ENCODE data around the gene RNLS.

The RNLS gene

DNA sequence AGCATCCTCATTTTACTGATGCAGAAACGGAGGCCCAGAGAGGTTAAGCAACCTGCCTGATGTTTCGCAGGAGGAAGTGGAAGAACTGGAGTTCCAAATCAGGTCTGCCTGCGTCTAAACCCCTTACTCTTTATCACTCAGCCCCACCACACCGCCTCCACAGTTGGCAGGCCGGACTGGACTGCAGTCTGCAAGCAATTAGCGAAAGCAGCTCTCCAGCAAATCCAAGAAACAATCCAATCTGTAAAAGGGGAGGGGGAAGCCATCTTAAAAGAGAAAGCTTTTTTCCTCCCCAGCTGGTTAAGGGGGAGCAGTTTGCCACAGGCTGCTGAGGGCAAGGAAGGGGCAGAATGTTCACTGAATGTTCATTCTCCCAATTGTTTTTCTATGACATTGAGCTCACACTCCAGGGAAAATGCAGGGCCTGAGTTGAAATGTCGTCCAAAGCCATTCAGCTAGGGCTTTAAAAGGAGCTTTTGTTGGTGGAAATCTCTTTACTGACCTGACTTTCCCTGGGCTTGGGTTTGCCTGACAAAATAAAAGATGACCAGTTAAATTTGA lies 350.1 kb downstream of the RNLS start:
- TF ChIP-seq, protein P1, sequence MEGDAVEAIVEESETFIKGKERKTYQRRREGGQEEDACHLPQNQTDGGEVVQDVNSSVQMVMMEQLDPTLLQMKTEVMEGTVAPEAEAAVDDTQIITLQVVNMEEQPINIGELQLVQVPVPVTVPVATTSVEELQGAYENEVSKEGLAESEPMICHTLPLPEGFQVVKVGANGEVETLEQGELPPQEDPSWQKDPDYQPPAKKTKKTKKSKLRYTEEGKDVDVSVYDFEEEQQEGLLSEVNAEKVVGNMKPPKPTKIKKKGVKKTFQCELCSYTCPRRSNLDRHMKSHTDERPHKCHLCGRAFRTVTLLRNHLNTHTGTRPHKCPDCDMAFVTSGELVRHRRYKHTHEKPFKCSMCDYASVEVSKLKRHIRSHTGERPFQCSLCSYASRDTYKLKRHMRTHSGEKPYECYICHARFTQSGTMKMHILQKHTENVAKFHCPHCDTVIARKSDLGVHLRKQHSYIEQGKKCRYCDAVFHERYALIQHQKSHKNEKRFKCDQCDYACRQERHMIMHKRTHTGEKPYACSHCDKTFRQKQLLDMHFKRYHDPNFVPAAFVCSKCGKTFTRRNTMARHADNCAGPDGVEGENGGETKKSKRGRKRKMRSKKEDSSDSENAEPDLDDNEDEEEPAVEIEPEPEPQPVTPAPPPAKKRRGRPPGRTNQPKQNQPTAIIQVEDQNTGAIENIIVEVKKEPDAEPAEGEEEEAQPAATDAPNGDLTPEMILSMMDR (IDR thresholded peaks at IDR 0.05; ENCODE audit: low read depth, low read length) = no peak
- no peak overlapping the region for H3K4me3 ChIP-seq (ENCODE audit: low read depth, low read length)

DNA sequence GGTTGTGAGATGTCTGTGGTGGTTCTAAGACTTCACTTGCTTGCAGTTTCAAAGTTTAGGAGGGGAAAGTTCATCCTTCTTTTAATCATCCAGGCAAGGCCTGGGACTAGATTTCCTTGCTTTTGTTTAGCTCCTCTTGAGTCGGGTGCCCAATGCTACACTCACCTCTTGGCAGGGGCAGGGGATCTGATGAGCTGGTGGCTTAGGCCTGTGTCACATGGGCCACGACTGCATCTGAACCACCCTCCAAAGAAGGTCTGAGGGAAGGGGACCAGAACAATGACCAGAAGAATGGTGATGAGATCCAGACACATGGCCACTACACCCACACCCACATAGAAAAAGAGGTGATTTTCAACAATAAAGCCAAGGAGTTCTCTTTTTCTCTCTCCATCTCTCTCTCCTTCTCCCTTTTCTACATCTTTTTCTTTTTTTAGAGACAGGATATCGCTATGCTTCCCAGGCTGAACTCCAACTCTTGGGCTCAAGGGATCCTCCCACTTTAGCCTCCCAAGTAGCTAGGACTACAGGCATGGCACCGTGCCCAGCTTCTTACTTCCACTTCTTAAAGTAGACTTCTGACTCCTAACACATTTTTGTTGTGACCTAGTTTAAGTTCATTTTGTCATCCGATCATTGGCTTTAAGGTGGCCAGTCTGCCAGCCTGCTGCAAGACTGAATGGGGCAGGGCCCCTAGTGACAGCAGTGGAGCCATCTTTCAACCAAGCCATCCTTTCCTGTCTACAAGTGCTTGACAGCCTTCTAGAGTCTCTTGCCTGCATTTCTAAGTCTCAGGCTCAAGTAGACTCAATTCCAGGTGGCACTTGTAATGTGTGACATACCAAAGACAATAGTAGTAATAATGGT lies 350.9 kb downstream of the RNLS start:
- H3K4me3 ChIP-seq (ENCODE audit: low read depth, low read length) = no peak overlapping the region
- TF ChIP-seq, protein P1 (IDR thresholded peaks at IDR 0.05; ENCODE audit: low read depth, low read length) = no peak

DNA sequence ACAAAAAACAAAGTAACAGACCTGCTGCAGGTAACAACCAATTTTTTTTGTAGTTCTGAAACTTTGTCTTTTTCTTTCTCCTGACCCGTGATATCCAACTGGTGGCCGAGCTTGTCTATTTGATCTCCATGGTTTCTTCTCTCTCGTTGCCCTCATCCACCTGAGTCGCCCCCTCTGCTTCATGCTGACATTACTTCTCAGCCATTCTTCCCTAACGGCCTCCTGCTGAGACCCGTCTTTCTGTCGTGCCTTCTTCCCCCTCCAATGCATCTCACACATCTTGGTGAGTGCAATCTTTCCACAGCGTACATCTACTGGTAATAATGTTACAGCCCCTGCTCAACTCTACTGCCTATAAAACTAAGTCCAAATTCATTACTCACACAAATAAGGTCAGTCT lies 352.9 kb downstream of the RNLS start:
- H3K4me3 ChIP-seq (ENCODE audit: low read depth, low read length) = no peak overlapping the region
- TF ChIP-seq, protein P1 (IDR thresholded peaks at IDR 0.05; ENCODE audit: low read depth, low read length) = no peak

DNA sequence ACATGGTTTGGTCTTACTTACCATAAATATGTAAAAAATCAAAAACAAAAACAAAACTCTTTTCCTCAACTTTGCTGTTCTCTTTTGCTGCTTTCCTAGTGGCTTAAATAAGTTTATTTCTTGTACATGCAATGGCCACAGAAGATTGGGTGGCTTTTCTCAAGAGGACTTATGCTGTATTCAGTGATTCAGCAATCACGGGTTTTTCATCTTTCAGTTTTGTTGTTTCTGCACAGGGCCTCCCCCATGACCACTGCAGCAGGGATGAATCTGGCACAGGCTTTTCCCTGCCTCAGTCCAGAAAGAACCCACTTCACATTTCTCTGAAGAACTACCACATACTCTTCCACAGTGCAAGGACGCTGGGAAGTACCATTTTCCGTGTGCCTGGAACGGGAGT lies 355.0 kb downstream of the RNLS start:
- H3K4me3 ChIP-seq (ENCODE audit: low read depth, low read length) = no peak overlapping the region
- TF ChIP-seq, protein P1 (IDR thresholded peaks at IDR 0.05; ENCODE audit: low read depth, low read length) = no peak

DNA sequence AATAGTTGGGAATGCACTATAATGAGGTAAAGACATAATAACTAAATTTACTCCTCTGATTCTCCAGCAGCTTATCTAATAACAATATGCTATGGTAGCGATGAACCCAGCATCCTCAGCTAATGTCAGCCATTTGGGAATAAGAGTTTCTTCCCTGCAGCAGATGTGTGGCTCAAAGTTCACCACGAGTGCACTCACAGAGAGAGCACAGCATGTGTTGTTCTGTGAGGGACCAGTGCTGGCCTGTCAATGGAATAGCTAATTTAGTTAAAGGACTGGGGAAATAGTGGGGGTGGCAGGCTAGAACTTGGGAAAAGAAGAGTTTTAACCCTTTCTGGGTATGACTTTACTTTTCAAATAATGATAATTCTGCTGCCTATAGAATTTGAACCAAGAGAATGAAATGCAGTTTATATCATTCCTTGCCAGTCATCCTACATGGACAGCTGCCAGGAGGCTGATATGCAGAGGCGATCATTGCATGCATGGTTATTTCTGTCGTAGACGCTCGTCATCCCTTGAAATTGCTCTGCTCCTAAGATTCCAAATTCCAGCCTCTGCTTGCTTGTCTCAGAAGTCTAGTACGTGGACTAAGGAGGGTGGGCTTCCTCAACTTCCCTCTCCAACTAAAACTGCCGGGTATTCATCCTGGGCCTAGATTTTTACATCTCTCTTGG lies 355.6 kb downstream of the RNLS start:
- H3K4me3 ChIP-seq (ENCODE audit: low read depth, low read length) = no peak overlapping the region
- TF ChIP-seq, protein P1 (IDR thresholded peaks at IDR 0.05; ENCODE audit: low read depth, low read length) = no peak

DNA sequence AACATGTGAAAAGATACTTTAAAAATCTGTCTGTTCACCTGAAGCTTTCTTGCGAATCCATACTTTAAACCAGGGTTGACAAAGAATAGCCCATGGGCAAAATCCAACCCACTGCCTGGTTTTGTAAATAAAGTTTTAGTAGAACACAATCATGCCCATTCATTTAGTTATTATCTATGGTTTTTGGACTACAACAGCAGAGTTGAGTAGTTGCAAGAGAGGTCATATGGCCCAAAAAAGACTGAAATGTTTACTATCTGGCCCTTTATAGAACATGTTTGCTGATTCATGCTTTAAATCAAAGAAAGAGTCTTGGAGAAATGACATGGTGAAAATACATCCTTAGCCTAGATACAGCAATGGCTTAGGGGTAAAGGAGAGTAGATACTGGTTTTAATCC lies 356.2 kb downstream of the RNLS start:
- no peak overlapping the region for H3K4me3 ChIP-seq (ENCODE audit: low read depth, low read length)
- TF ChIP-seq, protein P1 (IDR thresholded peaks at IDR 0.05; ENCODE audit: low read depth, low read length) = no peak

Measured in WI38 (cell line).